OCI-LY3 (cell line): ENCODE results near the gene NIP7.

Experiments
- H2AFZ ChIP-seq: fragments of 200-600, 300-600 bp; shearing (Covaris generic); 2 replicates; pipeline ENCODE4 v1.6.0; 2014; ENCODE audit warnings: antibody characterized with exemption, low read depth, low read length
- H3K27ac ChIP-seq: fragments of 200-600, 300-600 bp; sonication (generic); 2 replicates; pipeline ENCODE4 v1.5.1; 2014; ENCODE audit warnings: mild to moderate bottlenecking, low read length, moderate library complexity, mixed read lengths
- H3K27me3 ChIP-seq: fragments of 200-600, 300-600 bp; sonication (generic); 2 replicates; pipeline ENCODE4 v1.6.1; 2014; ENCODE audit warnings: low read depth, low read length, mixed read lengths
- H3K36me3 ChIP-seq: fragments of 200-600, 300-600 bp; sonication (generic); replicated peaks from 2 replicates; pipeline ENCODE3; 2014; ENCODE audit warnings: low read depth, low read length, mixed read lengths
- H3K4me1 ChIP-seq: fragments of 300-600, 200-600 bp; sonication (generic); 2 replicates; pipeline ENCODE4 v1.6.1; 2014; ENCODE audit warnings: low read length, mixed read lengths
- H3K4me2 ChIP-seq: fragments of 200-600, 300-600 bp; sonication (generic); 2 replicates; pipeline ENCODE4 v1.6.1; 2014; ENCODE audit warnings: low read length, mixed read lengths
- H3K4me3 ChIP-seq: fragments of 300-600, 200-600 bp; sonication (generic); 2 replicates; pipeline ENCODE4 v1.5.1; 2014; ENCODE audit warnings: antibody characterized with exemption, mild to moderate bottlenecking, low read length, moderate library complexity
- H3K79me2 ChIP-seq: fragments of 300-600, 200-600 bp; shearing (Covaris generic); 2 replicates; pipeline ENCODE4 v1.6.1; 2014; ENCODE audit warnings: mild to moderate bottlenecking, low read length, mixed read lengths
- H3K9ac ChIP-seq: fragments of 300-600, 200-600 bp; shearing (Covaris generic); 2 replicates; pipeline ENCODE4 v1.6.0; 2014; ENCODE audit warnings: mild to moderate bottlenecking, low read length, moderate library complexity
- H3K9me3 ChIP-seq: fragments of 200-600, 300-600 bp; shearing (Covaris generic); 2 replicates; pipeline ENCODE4 v1.6.1; 2014; ENCODE audit warnings: low read length, mixed read lengths; ENCODE audit not compliant: insufficient read depth
- H4K20me1 ChIP-seq: fragments of 200-600, 300-600 bp; sonication (generic); 2 replicates; pipeline ENCODE4 v1.6.1; 2016; ENCODE audit warnings: low read length, mixed read lengths; ENCODE audit not compliant: insufficient read depth
- EZH2phosphoT487 ChIP-seq: fragments of 200-600 bp; shearing (Covaris generic); IDR thresholded peaks from 2 replicates; pipeline ENCODE4 v1.6.1; 2018; ENCODE audit warnings: antibody characterized with exemption, mixed run types, low read depth
- TF ChIP-seq, protein P1 (sequence below): fragments of 200-600, 300-600 bp; sonication (generic); IDR thresholded peaks from 2 replicates; pipeline ENCODE4 v1.5.1; 2014; ENCODE audit warnings: antibody characterized with exemption, low read length, low read depth

The NIP7 gene

DNA sequence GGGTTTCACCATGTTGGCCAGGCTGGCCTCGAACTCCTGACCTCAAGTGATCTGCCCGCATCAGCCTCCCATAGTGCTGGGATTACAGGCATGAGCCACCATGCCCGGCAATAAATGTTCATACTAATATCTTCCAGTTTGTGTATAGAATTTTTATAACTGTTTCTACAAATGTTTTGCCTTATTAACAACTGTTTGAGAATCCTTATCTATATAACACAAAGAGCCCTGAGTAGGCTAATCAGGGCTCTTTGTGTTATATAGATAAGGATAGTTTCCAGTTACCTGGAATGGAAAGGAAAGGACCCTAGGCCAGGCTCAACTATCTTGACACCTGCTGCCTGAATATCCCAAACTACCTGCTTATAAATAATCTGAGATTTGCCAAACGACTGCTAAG, 29.3 kb downstream of the NIP7 start:
- TF ChIP-seq EZH2phosphoT487 = no peak
- TF ChIP-seq, protein P1, sequence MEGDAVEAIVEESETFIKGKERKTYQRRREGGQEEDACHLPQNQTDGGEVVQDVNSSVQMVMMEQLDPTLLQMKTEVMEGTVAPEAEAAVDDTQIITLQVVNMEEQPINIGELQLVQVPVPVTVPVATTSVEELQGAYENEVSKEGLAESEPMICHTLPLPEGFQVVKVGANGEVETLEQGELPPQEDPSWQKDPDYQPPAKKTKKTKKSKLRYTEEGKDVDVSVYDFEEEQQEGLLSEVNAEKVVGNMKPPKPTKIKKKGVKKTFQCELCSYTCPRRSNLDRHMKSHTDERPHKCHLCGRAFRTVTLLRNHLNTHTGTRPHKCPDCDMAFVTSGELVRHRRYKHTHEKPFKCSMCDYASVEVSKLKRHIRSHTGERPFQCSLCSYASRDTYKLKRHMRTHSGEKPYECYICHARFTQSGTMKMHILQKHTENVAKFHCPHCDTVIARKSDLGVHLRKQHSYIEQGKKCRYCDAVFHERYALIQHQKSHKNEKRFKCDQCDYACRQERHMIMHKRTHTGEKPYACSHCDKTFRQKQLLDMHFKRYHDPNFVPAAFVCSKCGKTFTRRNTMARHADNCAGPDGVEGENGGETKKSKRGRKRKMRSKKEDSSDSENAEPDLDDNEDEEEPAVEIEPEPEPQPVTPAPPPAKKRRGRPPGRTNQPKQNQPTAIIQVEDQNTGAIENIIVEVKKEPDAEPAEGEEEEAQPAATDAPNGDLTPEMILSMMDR = no peak
- no peak overlapping the region for H2AFZ ChIP-seq
- H3K27me3 ChIP-seq = no peaks in the 10 kb centered on the region
- no peak overlapping the region for H3K4me3 ChIP-seq
- H3K9me3 ChIP-seq = no peaks in the 10 kb centered on the region
- H3K27ac ChIP-seq = no peak overlapping the region
- no peaks in the 10 kb centered on the region for H3K4me1 ChIP-seq
- H4K20me1 ChIP-seq = no peaks in the 10 kb centered on the region
- peaks cover 5% of the 10 kb centered on the region; the same call in 1 of the 2 replicates for H3K79me2 ChIP-seq
- H3K9ac ChIP-seq = no peak overlapping the region
- no peak overlapping the region for H3K4me2 ChIP-seq
- H3K36me3 ChIP-seq = peaks cover 69% of the 10 kb centered on the region

DNA sequence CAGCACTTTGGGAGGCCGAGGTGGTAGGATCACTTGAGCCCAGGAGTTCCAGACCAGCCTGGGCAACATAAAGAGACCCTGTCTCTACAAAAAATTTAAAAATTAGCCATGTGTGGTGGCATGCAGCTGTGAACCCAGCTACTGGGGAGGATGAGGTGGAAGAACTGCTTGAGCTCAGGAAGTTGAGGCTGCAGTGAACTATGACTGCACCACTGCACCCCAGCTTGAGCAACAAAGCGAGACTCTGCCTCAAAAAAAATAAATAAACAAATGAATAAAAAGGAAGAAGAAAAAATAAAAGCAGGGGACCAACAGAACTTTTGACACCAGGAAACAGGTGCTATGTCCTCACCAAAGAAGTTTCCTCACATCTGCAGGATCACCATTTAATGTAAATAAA, 32.0 kb downstream of the NIP7 start:
- peaks cover 5% of the 10 kb centered on the region; the same call in 1 of the 2 replicates for H3K79me2 ChIP-seq
- no peak for TF ChIP-seq EZH2phosphoT487
- TF ChIP-seq, protein P1 = no peak
- no peaks in the 10 kb centered on the region for H4K20me1 ChIP-seq
- H3K36me3 ChIP-seq = peaks cover 59% of the 10 kb centered on the region
- no peak overlapping the region for H3K4me2 ChIP-seq
- no peak overlapping the region for H3K27ac ChIP-seq
- H2AFZ ChIP-seq = no peak overlapping the region
- no peaks in the 10 kb centered on the region for H3K9me3 ChIP-seq
- no peak overlapping the region for H3K4me3 ChIP-seq
- no peaks in the 10 kb centered on the region for H3K27me3 ChIP-seq
- H3K9ac ChIP-seq = no peak overlapping the region
- no peaks in the 10 kb centered on the region for H3K4me1 ChIP-seq

DNA sequence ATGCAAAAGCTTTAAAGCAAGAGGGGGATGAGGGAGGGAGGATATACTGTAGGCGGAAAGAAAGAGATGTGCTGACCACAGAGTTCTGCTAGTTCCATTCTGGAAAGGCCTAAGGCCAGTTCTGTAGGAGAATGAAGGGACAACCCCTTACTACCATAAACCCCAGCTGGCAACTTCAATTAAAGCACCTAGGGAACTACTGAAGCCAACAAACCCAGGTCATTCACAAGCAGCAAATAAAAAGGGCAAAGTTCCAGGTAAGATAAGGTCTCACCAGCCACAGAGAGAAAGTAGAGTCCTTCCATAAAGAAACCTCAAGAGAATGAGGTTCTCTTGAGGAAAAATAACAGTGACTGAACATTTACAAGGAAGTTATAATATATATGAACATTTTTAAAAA, 33.4 kb downstream of the NIP7 start:
- Histone ChIP-seq H3K79me2 (peaks cover 5% of the 10 kb centered on the region; the same call in 1 of the 2 replicates), H3K4me2 (no peak overlapping the region), H3K4me1 (no peaks in the 10 kb centered on the region), H3K9ac (no peak overlapping the region), H3K36me3 (peaks cover 52% of the 10 kb centered on the region), H4K20me1 (no peaks in the 10 kb centered on the region), H2AFZ (no peak overlapping the region), H3K27me3 (no peaks in the 10 kb centered on the region), H3K27ac (no peak overlapping the region), H3K4me3 (no peak overlapping the region), H3K9me3 (no peaks in the 10 kb centered on the region)
- no peak for TF ChIP-seq EZH2phosphoT487
- TF ChIP-seq, protein P1 = no peak

DNA sequence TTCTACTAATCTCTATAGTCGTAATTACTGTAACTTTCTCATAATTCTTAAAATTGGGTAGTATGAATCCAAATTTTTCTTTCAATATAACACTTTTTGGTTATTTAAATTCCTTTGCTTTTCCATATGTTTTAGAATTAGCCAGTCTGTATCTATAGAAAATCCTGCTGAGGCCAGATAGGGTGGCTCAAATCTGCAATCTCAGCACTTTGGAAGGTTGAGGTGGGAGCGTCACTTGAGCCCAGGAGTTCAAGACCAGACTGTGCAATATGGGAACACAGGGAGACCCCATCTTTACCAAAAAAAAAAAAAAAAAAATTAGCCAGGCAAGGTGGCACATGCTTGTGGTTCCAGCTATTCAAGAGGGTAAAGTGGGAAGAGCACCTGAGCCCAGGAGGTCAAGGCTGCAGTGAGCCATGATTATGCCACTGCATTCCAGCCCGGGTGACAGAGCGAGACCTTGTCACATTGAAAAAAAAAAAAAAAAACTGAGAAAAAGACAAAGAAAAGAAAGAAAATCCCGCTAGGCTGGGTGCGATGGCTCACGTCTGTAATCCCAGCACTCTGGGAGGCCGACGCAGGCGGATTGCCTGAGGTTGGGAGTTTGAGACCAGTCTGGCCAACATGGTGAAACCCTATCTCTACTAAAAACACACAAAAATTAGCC, 37.0 kb downstream of the NIP7 start:
- peaks cover 14% of the 10 kb centered on the region for H3K79me2 ChIP-seq
- H3K27me3 ChIP-seq = no peaks in the 10 kb centered on the region
- no peak overlapping the region for H3K9ac ChIP-seq
- no peaks in the 10 kb centered on the region for H4K20me1 ChIP-seq
- TF ChIP-seq, protein P1 = no peak
- no peak for TF ChIP-seq EZH2phosphoT487
- no peak overlapping the region for H3K4me2 ChIP-seq
- H3K27ac ChIP-seq = no peak overlapping the region
- H3K9me3 ChIP-seq = no peaks in the 10 kb centered on the region
- H3K36me3 ChIP-seq = peaks cover 46% of the 10 kb centered on the region
- no peak overlapping the region for H3K4me3 ChIP-seq
- no peak overlapping the region for H2AFZ ChIP-seq
- H3K4me1 ChIP-seq = peaks cover 5% of the 10 kb centered on the region
